GM23248 (cell line): ENCODE data around the gene TENM3. TPM values are rescaled to one million over a fixed set of nuclear protein-coding genes. Genes with fewer than 3 reads are reported as not detected.
"Not testable (repeated sequence)": the region's sequence is repeated elsewhere in the genome, so short reads cannot be mapped to it uniquely, and the experiment has no call there.

Source experiments
- DNase-seq: peaks from one replicate; pipeline ENCODE4 v3.0.0-alpha.2; 2015
- H2AFZ ChIP-seq: fragments of 200-600 bp; sonication (generic); 2 replicates; pipeline ENCODE4 v1.6.1; 2016; ENCODE audit warnings: antibody characterized with exemption
- H3F3A ChIP-seq: fragments of 200-600 bp; sonication (generic); 2 replicates; pipeline ENCODE4 v1.6.1; 2016; ENCODE audit warnings: mild to moderate bottlenecking, antibody characterized with exemption, mixed run types; ENCODE audit not compliant: insufficient read depth
- H3K27ac ChIP-seq: fragments of 200-600 bp; sonication (generic); 2 replicates; pipeline ENCODE4 v1.5.1; 2016; ENCODE audit warnings: mild to moderate bottlenecking
- H3K27me3 ChIP-seq: fragments of 200-600 bp; sonication (generic); replicated peaks from 2 replicates; pipeline ENCODE4 v1.6.1; 2016; ENCODE audit warnings: mild to moderate bottlenecking; ENCODE audit not compliant: insufficient read depth
- H3K36me3 ChIP-seq: fragments of 200-600 bp; sonication (generic); 2 replicates; pipeline ENCODE4 v1.6.1; 2016; ENCODE audit warnings: low read depth, mild to moderate bottlenecking
- H3K4me1 ChIP-seq: fragments of 200-600 bp; sonication (generic); 2 replicates; pipeline ENCODE4 v1.6.1; 2016; ENCODE audit warnings: mild to moderate bottlenecking; ENCODE audit not compliant: insufficient read depth
- H3K4me2 ChIP-seq: fragments of 200-600 bp; sonication (generic); one replicate; pipeline ENCODE4 v1.6.1; 2016; ENCODE audit warnings: mild to moderate bottlenecking; ENCODE audit not compliant: unreplicated experiment
- H3K4me3 ChIP-seq: fragments of 200-600 bp; sonication (generic); 2 replicates; pipeline ENCODE4 v1.5.1; 2016; ENCODE audit warnings: mild to moderate bottlenecking
- H3K79me2 ChIP-seq: fragments of 200-600 bp; sonication (generic); 2 replicates; pipeline ENCODE4 v1.6.1; 2016; ENCODE audit warnings: mild to moderate bottlenecking; ENCODE audit not compliant: insufficient read depth
- H3K9ac ChIP-seq: fragments of 200-600 bp; sonication (generic); 2 replicates; pipeline ENCODE4 v1.6.1; 2016; ENCODE audit warnings: mild to moderate bottlenecking
- H3K9me2 ChIP-seq: fragments of 200-600 bp; sonication (generic); 2 replicates; pipeline ENCODE4 v1.6.1; 2016; ENCODE audit warnings: mixed run types, mild to moderate bottlenecking, moderate library complexity; ENCODE audit not compliant: insufficient read depth
- H3K9me3 ChIP-seq: fragments of 200-600 bp; sonication (generic); one replicate; pipeline ENCODE4 v1.6.1; 2017; ENCODE audit warnings: low read depth
- H4K20me1 ChIP-seq: fragments of 200-600 bp; sonication (generic); 2 replicates; pipeline ENCODE4 v1.6.0; 2016; ENCODE audit not compliant: insufficient read depth
- EZH2 ChIP-seq: fragments of 200-600 bp; sonication (generic); IDR thresholded peaks from 2 replicates; pipeline ENCODE4 v1.6.1; 2018; ENCODE audit warnings: antibody characterized with exemption, mild to moderate bottlenecking; ENCODE audit not compliant: insufficient read depth, poor library complexity, severe bottlenecking
- EZH2phosphoT487 ChIP-seq: fragments of 200-600 bp; sonication (generic); IDR thresholded peaks from 2 replicates; pipeline ENCODE4 v1.6.1; 2018; ENCODE audit warnings: antibody characterized with exemption, moderate library complexity, mild to moderate bottlenecking, low read depth; ENCODE audit not compliant: insufficient read depth
- WGBS, 2 experiments: methylation state at CpG; one replicate each; pipeline ENCODE4 v1.1.6; 2015 to 2017; ENCODE audit warnings: low lambda C conversion rate in 2 of 2, low coverage in 1 of 2; ENCODE audit errors: missing lambda C conversion rate in 2 of 2; 5-methylcytosine and 5-hydroxymethylcytosine counted together
- in situ Hi-C: fragments of 300-500 bp; cut with MboI; formaldehyde crosslinking; loops from 2 replicates; pipeline ENCODE4 v1.15.0; 2020
- polyA plus RNA-seq: library from polyadenylated mRNA; unstranded; fragments of >200 nt; fragmentation: Nextera tagmentation; extraction: Ambion mirVana; gene quantifications from 2 replicates; pipeline ENCODE4 v1.2.1, GENCODE V29; 2016
- total RNA-seq: library from RNA; depleted of rRNA; stranded (reverse); fragments of >200 nt; shearing (Covaris generic); gene quantifications from 2 replicates; pipeline ENCODE4 v1.2.3, GENCODE V29; 2014

Gene TENM3
- total and polyA plus RNA-seq, 2 experiments from 2014 or later, result 0.83 to 8.1 TPM

DNA sequence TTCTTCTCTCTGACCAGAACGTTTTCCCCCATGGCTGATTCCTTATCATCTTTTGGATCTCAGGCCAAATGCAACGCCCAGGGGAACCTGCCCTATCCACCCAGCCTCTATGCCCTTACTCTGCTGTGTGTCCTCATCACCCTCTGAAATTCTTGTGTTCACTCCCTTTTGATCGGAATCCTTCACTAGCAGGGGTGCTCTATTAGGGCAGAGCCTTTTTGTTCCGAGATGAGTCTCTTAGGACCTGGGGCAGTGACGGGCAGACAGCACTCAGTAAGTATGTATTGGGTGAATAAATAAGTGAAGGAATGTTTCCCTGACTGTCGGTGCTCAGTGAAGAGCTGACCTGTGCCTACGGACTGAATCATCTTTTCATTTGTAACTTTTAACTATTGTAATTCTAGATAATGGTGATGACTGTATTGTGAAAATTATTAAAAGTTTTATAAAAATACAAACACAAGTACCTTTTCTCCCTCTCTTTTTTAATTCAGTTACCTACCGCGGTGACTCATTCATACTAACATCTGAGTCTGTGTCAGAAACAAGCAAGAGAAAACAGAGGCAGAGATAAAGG is 4.8 kb upstream of the TENM3 start:
- H3K9ac ChIP-seq, result no peak overlapping the region
- TF ChIP-seq EZH2, result no peak
- no peak for TF ChIP-seq EZH2phosphoT487
- no peak overlapping the region for H3K4me2 ChIP-seq
- in situ Hi-C loops, result no loop called here
- H3K9me2 ChIP-seq, result no peaks in the 10 kb centered on the region
- no peaks in the 10 kb centered on the region for H3K9me3 ChIP-seq
- 37 to 38% methylated on average over 9 of the region's 9 CpGs for WGBS, 2 experiments
- no peak overlapping the region for H3K4me3 ChIP-seq
- no peak for DNase-seq
- H3K36me3 ChIP-seq, result no peaks in the 10 kb centered on the region
- no peak overlapping the region for H2AFZ ChIP-seq
- no peaks in the 10 kb centered on the region for H4K20me1 ChIP-seq
- no peaks in the 10 kb centered on the region for H3K79me2 ChIP-seq
- H3K27me3 ChIP-seq, result no peaks in the 10 kb centered on the region
- H3K27ac ChIP-seq, result no peak overlapping the region
- H3F3A ChIP-seq, result no peaks in the 10 kb centered on the region
- H3K4me1 ChIP-seq, result no peaks in the 10 kb centered on the region

GRCh38 chr4:182240161-182241130 is 2.8 kb upstream of the TENM3 start:
- in situ Hi-C loops, result no loop called here
- 27 to 32% methylated on average over 18 of the region's 18 CpGs for WGBS, 2 experiments
- Histone ChIP-seq H3K36me3 (no peaks in the 10 kb centered on the region), H3K27me3 (no peaks in the 10 kb centered on the region), H3K9ac (no peak overlapping the region), H2AFZ (no peak overlapping the region), H3K4me3 (no peak overlapping the region), H3K79me2 (no peaks in the 10 kb centered on the region), H4K20me1 (no peaks in the 10 kb centered on the region), H3K27ac (no peak overlapping the region), H3K4me2 (no peak overlapping the region), H3K4me1 (no peaks in the 10 kb centered on the region), H3K9me2 (no peaks in the 10 kb centered on the region), H3F3A (no peaks in the 10 kb centered on the region), H3K9me3 (no peaks in the 10 kb centered on the region)
- DNase-seq, result peak; percentile 32
- no peak for TF ChIP-seq EZH2
- no peak for TF ChIP-seq EZH2phosphoT487

DNA sequence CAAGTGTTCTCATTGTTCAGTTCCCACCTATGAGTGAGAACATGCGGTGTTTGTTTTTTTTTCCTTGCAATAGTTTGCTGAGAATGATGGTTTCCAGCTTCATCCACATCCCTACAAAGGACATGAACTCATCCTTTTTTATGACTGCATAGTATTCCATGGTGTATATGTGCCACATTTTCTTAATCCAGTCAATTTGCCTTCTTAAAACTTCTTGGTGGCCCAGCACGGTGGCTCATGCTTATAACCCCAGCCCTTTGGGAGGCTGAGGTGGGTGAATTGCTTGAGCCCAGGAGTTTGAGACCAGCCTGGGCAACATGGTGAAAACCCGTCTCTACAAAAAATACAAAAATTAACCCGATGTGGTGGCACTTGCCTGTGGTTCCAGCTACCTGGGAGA is 942 bp upstream of the TENM3 start:
- H3K9me2 ChIP-seq, H3K9ac ChIP-seq, H3K9me3 ChIP-seq, H3K27me3 ChIP-seq, H3K4me1 ChIP-seq, H3F3A ChIP-seq, H3K4me2 ChIP-seq, H4K20me1 ChIP-seq, H3K79me2 ChIP-seq, H2AFZ ChIP-seq, H3K27ac ChIP-seq, DNase-seq, H3K4me3 ChIP-seq, H3K36me3 ChIP-seq, in situ Hi-C loops: not testable (repeated sequence)
- WGBS, 2 experiments, result 34 to 35% methylated on average over 4 of the region's 4 CpGs

- H3K4me3 ChIP-seq, result no peak overlapping the region
- H3K9ac ChIP-seq, result no peak overlapping the region
- no peaks in the 10 kb centered on the region for H3F3A ChIP-seq
- H4K20me1 ChIP-seq, result no peaks in the 10 kb centered on the region
- H3K79me2 ChIP-seq, result no peaks in the 10 kb centered on the region
- 66 to 68% methylated on average over 6 of the region's 6 CpGs for WGBS, 2 experiments
- no peak overlapping the region for H3K4me2 ChIP-seq
- no peaks in the 10 kb centered on the region for H3K9me2 ChIP-seq
- DNase-seq, result no peak
- no peak overlapping the region for H3K27ac ChIP-seq
- H2AFZ ChIP-seq, result no peak overlapping the region
- no peaks in the 10 kb centered on the region for H3K9me3 ChIP-seq
- in situ Hi-C loops, result no loop called here
- H3K36me3 ChIP-seq, result no peaks in the 10 kb centered on the region
- no peaks in the 10 kb centered on the region for H3K27me3 ChIP-seq
- TF ChIP-seq EZH2phosphoT487 (no peak), EZH2 (no peak)
- H3K4me1 ChIP-seq, result no peaks in the 10 kb centered on the region
Observed at GRCh38 chr4:182242787-182243186, 415 bp upstream of the TENM3 start.
